ENCODE data around the gene KRT23.

The KRT23 gene

GRCh38 chr17:40937384-40937819, at the start of gene KRT23:
TSS of gene KRT23 (minus strand) at chr17:40937646. CDS start at chr17:40936603, 1,043 bp downstream.
- no peak for DNase-seq

GRCh38 chr17:40986920-40987319, 49.5 kb upstream of the KRT23 start:
- no peak for DNase-seq

- no peak for DNase-seq
Measured at GRCh38 chr17:40984226-40984625, 46.8 kb upstream of the KRT23 start, which contains the start of gene KRT40. TSS of gene KRT40 (minus strand) at chr17:40984326. CDS start at chr17:40984273, 53 bp downstream.

- DNase-seq = no peak
Measured at GRCh38 chr17:40981115-40981514, 43.7 kb upstream of the KRT23 start.

GRCh38 chr17:40980596-40980995, 43.1 kb upstream of the KRT23 start:
- no peak for DNase-seq

- no peak for DNase-seq
Measured at GRCh38 chr17:40980117-40980516, 42.7 kb upstream of the KRT23 start.

- no peak for DNase-seq
Measured at GRCh38 chr17:40978575-40979151, 41.2 kb upstream of the KRT23 start.

GRCh38 chr17:40975516-40975915, 38.1 kb upstream of the KRT23 start:
- DNase-seq = no peak

- no peak for DNase-seq
Measured at GRCh38 chr17:40974366-40974765, 36.9 kb upstream of the KRT23 start.

GRCh38 chr17:40967582-40967981, 30.1 kb upstream of the KRT23 start:
- DNase-seq = no peak

GRCh38 chr17:40966848-40967247, 29.4 kb upstream of the KRT23 start, which contains the start of gene KRT39:
TSS of gene KRT39 (minus strand) at chr17:40966948. CDS start at chr17:40966856, 92 bp downstream.
- DNase-seq = no peak

GRCh38 chr17:40963838-40964237, 26.4 kb upstream of the KRT23 start:
- DNase-seq = no peak

GRCh38 chr17:40962059-40962561, 24.7 kb upstream of the KRT23 start:
- DNase-seq = no peak

- DNase-seq = no peak
Measured at GRCh38 chr17:40961591-40961990, 24.1 kb upstream of the KRT23 start.

GRCh38 chr17:40960144-40960543, 22.7 kb upstream of the KRT23 start:
- no peak for DNase-seq

GRCh38 chr17:40958086-40958953, 20.9 kb upstream of the KRT23 start:
- no peak for DNase-seq

- no peak for DNase-seq
Measured at GRCh38 chr17:40956401-40957254, 19.2 kb upstream of the KRT23 start.

GRCh38 chr17:40953881-40954280, 16.4 kb upstream of the KRT23 start:
- DNase-seq = no peak

- DNase-seq = no peak
Measured at GRCh38 chr17:40952661-40953060, 15.2 kb upstream of the KRT23 start.

- DNase-seq = no peak
Measured at GRCh38 chr17:40952154-40952553, 14.7 kb upstream of the KRT23 start.

- DNase-seq = no peak
Measured at GRCh38 chr17:40951011-40951622, 13.7 kb upstream of the KRT23 start.

- DNase-seq = no peak
Measured at GRCh38 chr17:40950176-40950575, 12.7 kb upstream of the KRT23 start.

GRCh38 chr17:40949418-40949817, 12.0 kb upstream of the KRT23 start:
- DNase-seq = no peak
